Measurements from ENCODE around the gene UPF2.

The UPF2 gene

DNA sequence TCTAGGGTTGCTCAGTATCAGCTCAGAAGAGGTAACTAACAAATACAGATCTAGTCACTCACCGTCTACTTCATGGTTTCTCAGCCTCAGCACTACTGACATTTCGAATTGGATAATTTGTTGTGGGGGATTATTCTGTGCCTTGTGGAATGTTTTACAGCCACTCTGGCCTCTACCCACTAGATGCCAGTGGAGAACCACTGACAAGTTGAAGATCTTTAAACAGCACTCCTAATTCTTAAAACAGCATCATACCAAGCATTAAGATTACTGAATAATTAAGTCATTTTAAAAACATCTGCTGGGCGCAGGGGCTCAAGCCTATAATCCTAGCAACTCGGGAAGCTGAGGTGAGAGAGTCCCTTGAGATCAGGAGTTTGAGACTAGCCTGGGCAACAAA, 82.6 kb downstream of the UPF2 start:
- no peak for DNase-seq (ENCODE audit: low read depth, low spot score)

DNA sequence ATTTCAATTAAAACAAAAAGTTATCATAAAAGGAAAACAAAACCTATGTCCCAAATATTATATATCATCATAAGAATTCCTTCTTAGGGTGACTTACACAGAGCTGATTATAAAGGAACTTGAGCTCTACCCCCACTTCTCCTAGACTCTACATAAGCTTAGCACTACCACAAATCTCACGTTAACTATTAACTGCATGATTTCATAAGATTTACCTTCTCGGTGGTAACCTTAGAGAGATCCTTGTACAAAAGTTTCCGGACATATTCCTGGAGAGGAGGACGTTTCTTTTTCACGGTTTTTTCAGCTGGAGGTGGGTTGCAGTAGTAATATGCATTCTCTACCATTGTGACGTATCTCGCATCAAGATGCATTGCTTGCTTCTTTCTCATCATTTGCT, 83.7 kb downstream of the UPF2 start:
- no peak for DNase-seq (ENCODE audit: low read depth, low spot score)

DNA sequence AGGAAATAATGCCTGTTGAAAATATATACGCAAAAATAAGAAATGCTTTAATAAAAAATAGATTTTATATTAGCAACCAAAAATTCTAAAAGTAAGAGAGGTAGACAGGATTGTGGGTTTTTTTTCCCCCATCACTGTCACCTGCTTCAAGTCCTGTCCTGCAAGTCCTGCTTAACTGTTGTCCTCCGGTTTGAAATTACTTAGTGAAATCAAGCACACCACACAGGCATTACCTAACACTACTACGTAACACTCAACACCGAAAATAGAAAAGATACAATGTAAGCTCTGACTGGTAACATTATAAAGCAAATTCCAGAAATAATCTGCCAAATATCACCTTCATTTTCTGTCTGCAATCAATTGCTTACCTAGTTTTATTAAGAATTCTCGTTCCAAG, 90.9 kb downstream of the UPF2 start:
- no peak for DNase-seq (ENCODE audit: low read depth, low spot score)

DNA sequence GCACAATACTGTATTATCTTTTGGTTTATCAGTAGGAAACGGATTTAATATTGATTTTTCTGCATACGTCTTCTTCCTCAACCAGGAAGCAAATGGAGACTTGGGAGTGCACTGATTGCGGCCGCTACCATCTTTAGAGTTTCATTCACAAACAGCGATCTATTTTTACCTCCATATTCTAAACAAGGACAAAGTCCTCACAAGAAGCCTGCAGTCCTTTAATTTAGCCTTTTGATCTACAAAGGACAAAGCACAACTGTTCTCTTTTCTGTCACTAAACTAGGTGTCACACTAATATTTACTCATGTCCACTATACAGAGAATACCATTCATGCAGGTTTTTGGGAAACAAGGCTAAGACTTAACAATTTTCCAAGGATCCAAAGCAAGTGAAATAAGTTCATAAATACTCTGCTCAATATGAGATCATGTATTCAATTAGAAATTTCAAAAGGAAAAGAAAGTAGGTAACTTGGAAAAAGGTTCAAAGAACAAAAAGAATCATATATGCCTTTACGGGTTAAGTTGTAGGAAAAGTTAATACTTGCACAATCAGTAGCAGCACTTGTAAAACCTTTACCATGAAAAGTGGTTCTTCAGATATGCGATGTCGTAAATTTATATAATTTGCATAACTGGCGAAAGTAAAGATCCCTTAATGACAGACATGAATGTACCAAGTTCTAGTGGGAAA, 92.1 kb downstream of the UPF2 start:
- DNase-seq (ENCODE audit: low read depth, low spot score) = no peak

DNA sequence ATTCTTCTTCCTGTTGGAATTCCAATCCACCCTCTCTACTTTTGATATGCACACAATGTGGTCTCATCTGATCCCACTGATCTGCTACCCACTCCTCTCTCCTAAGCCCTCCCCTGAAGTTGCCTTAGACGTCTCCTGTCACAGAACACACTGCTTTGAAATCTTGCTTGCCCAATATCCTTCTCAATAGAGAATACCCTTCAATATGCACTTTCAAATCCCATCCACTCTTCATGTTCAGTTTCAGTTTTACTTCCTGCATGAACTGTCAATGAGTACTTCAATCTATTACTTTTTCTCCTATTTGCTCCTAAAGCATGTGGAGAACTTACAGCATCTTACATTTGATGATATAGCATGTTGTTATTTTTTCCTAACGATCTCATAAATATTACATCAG, 93.5 kb downstream of the UPF2 start:
- DNase-seq (ENCODE audit: low read depth, low spot score) = no peak

DNA sequence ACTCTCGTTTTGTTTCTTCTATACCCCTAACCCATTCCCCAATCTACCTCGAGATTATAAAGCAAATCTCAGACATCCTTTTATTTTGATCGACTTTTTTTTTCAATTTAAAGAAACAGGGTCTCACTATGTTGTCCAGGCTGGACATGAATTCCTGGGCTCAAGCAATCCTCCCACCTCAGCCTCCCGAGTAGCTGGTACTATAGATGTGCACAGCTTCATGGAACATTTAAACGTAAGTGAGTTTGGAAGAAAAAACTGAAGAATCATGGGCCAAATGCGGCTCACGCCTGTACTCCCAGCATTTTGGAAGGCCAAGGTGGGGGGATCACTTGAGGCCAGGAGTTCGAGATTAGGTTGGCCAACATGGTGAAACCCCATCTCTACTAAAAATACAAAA, 96.0 kb downstream of the UPF2 start:
- DNase-seq (ENCODE audit: low read depth, low spot score) = no peak

DNA sequence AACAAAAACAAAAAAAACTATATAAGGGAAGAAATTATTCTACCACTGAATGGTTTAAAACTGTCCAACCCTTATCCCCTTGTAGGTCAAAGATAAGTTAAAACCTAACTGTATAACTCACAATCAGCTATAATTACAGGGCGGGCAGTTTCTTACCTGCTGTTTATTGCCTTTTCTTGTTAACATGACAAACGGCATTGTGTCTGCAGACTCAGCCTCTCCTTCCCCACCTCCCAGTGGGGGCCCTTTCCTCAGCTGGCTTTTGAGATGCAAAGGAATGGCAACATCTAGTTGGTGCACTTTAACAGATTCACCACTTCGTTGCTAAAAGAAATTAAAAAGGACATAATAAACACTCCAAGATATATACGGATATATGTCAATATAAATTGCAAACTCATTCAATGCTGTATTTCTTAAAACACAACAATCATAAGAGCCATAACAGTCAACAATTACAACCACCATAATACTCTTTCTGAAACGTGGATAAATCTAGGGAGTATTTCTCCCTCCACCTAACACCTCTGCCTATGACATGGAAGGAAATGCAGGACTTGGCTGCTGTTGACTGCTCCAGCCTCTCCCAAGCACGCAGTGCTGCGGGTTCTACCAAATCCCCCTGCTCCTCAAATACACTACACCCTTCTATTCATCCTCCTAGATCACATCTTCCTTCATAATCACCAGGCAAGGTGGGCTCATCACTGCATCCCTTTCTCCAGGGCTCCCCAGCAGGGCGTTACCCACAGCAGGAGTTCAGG, 106.0 kb downstream of the UPF2 start:
- peak; percentile 72 for DNase-seq (ENCODE audit: low read depth, low spot score)

DNA sequence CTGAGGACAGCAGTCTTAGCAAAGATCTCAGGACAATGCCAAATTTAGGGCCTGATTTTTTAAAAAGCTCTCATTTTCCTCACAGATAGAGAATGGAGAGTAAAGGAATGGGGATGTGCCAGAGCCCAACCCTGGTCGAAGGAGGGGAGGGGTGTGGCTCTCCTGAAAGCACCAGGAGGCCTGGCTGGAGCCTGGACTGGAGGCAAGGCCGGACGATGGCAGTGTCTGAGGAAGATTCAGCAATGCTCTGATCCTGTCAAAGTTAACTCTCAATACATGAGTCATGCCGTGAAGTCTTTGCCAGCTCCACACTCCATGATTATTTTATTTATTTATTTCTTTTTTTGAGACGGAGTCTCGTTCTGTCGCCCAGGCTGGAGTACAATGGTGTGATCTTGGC, 108.3 kb downstream of the UPF2 start:
- peak; percentile 44 for DNase-seq (ENCODE audit: low read depth, low spot score)

DNA sequence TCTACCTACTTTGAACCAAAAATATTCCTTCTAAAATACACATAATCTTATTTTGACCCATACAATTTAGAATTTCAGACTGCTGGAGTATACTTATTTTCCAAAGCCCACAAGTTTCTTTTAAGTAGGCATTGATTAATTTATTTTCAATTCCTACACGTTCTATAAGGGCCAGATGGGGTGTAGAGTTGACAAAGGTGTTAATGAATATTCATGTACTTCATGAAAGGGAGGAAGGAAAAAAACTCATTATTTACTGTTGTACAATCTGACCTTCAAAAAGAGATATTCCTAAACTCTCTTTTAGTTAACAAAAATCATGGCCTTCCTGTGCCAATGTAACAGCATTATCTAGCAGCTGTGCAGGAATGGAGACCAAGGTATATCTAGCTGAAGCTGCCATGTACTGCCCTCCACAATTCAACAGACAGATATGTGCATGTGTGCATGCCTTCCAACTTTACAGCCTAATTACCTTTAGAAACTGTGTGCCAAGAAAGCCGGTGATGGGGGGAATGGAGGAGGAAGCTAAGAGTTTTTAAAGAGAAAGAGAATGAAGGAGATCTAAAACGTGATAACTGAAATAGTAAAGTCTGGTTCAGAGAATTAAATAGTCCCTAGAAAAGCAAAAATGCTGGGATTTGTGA, 108.9 kb downstream of the UPF2 start:
- no peak for DNase-seq (ENCODE audit: low read depth, low spot score)

DNA sequence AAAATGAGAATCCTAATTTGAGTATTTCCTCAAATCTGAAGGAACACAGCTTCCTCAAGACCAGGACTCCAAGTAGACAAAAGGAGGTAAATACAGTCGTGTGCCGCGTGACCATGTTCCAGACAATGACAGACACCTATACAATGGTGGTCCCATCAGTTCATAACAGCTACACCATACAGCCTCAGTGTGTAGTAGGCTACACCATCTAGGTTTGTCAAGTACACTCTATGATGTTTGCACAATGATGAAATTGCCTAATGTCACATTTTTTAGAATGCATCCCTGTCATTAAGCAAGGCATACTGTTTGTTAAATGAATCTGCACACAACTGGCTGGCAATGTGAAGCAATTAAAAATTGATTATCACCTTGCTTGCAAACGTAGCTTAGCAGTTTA, 111.6 kb downstream of the UPF2 start:
- DNase-seq (ENCODE audit: low read depth, low spot score) = no peak

DNA sequence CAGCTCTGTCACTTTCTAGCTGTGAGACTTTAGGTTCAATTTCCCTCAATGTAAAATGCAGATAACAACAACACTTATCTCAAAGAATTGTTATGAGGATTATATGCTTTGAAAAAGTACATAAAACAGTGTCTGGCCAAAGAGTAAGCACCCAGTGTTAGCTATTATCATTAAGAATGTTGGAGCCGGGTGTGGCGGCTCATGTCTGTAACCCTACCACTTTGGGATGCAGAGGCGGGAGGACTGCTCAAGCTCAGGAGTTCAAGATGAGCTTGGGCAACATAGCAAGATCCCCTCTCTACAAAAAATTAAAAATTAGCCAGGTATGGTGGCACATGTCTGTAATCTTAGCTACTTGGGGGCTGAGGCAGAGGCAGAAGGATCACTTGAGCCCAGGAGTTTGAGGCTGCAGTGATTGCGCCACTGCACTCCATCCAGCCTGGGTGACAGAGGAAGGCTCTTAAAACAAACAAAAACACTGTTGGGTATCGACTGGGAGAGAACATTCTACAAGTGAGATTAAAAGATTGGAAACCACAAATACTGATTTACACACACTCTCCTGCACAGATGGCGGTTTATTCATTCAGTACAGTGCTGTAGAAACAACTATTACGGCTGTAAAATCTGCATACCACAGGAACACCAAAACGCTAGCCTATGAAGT, 112.2 kb downstream of the UPF2 start:
- no peak for DNase-seq (ENCODE audit: low read depth, low spot score)

DNA sequence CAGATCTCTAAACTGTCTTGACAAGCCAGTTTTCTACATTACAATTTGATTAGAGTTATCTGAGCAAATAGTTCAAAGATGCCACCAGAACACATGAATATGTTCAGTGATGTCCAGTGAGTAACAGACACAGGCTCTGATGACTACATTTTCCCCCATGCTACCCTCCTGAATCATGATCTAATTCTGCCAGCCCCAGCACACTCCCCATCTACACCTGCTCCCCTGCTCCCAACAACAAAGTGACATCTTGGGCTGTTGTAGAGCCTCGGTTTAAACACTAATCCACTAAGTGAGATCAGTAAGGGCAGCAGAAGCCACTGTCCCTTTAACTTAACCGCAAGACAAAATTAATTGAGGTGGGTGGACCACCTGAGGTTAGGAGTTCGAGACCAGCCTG, 114.9 kb downstream of the UPF2 start:
- DNase-seq (ENCODE audit: low read depth, low spot score) = no peak

DNA sequence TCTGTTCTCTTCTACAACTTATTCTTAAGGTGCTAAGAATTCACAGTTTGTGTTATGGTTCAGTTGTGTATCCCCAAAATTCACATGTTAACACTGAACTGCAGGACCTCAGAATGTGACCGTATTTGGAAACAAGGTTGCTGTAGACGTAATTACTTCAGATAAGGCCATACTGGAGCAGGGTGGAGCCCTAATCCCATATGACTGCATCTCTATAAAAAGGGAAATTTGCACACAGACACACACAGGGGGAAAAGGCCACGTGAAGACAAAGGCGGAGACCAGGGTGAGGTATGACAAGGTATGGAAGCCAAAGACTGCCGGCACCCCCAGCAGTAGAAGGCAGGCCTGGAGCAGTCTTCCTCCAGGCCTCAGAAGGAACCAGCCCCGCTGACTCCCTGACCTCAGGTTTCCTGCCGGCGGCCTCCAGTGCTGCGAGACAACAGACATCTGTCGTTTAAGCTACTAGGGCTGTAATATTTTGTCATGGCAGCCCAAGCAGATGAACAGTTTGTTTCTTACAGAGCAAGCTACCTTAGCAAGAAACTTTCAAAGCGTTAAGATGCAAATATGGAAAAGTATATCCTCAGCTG, 120.7 kb downstream of the UPF2 start:
- no peak for DNase-seq (ENCODE audit: low read depth, low spot score)

DNA sequence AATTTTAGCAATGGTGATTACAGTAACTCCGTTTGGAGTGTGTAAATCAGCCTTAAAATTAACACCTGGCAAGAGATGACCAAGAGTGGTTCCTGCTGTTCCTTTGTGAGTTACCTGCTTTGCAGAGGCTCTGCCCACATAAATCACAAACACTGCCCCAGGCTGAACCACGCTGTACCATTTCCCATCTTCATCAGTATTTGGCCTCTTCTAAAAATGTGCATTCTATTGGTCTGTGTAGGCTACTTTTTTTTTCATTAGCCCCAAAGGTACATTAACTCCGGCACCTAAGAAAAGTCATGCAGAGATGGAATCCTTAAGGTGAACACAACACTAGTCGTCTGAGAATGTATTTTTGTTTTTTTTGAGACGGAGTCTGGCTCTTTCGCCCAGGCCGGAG, 123.3 kb downstream of the UPF2 start:
- no peak for DNase-seq (ENCODE audit: low read depth, low spot score)

DNA sequence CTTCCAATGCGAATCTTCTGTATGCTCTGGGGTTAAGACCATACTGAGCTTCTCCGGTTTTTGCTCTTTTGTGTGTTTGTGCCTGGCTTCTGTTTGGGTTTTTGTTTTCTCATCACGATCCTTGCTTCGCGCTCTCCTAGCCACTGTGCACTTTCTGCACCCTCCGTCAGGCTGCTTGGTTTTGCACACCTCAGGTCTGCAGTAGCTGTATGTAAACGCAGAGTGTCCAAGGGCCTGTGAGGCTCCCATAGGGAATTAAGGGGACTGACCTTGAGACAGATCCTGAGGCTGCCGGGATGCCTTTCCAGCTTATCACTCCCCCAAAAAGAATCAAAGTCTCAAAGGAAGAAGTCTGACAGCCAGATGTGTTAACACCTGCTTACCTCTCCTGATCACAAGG, 124.2 kb downstream of the UPF2 start:
- no peak for DNase-seq (ENCODE audit: low read depth, low spot score)

DNA sequence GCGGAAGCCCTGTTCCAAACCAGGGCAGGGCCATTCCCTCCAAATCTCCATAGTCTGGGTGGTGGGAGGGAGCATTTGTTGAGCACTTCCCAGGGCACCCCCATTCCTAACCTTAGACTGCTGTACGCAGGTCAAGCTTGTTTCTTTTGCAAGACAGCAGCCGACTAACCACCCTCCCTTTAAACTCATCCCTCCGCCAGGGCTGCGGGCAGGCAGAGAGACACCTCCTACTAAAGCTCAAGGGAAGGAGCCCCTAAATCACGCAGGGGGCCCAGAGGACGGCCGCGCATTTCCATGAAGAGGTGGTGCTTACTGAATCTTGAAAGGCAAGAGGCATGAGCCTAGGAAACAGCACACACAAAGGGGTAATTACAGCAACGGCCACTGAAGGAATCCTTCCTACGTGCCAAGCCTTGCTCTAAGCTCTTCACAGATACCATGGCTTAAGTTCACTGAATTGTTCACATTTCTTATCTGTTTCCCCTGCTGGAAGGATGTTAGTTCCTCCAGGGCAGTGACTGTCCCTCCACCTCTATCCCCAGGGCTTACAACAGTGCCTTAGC, 129.4 kb downstream of the UPF2 start:
- peak; percentile 89 for DNase-seq (ENCODE audit: low read depth, low spot score)

DNA sequence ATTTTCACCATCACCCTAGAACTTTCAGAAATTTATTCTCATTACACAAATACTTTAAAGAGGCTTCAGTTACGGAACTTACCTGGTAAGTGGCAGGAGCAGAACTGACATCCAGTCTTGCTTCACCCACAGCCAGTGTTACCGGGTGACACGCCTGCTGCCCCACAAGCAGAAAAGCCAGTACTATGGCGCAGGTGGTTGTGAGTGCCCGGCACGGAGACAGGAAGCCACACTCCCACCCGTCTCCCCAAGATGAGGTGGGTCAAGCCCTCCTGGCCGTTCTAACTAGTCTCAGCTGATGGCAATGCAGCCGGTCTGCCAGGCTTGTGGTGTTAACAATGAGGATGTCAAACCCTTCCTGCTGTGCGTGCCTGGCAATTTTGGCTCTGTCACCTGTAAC, 132.5 kb downstream of the UPF2 start:
- no peak for DNase-seq (ENCODE audit: low read depth, low spot score)

DNA sequence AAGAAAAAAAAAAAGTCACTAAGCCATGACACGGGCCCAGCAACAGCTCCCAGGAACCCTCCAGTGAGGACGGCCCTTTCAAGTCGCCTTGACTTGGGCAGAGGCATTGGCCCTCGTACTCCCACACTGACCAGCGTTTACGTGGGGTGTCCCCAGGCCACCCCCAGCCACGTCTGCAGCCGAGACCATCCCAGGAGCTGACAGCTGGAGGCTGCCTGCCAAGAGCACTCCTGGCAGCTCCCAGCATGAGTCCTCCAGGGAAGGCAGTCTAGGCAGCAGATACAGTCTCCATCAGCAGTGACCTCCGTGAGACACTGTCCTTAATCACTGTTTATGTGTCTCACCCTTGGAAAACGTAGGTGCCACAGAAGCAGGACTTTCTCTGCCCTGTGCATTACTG, 133.0 kb downstream of the UPF2 start:
- DNase-seq (ENCODE audit: low read depth, low spot score) = no peak

DNA sequence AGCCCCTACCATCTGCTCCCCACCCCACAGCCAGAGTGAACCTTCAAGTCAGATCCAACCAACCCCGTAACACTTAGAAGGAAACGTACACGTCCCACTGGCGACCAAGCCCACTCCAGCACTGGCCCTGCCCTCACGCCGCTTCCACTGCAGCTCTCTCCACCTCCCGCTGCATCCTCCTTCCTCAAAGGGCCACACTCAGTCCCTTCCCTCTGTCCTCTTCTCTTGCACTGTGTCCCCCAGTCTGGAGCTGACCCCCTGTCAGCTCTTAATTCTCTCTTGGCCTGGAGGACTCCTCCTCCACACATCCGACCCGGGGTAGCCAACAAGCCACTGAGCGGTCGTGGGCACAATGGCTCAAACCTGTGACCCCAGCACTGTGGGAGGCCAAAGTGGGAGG, 133.6 kb downstream of the UPF2 start:
- DNase-seq (ENCODE audit: low read depth, low spot score) = no peak

DNA sequence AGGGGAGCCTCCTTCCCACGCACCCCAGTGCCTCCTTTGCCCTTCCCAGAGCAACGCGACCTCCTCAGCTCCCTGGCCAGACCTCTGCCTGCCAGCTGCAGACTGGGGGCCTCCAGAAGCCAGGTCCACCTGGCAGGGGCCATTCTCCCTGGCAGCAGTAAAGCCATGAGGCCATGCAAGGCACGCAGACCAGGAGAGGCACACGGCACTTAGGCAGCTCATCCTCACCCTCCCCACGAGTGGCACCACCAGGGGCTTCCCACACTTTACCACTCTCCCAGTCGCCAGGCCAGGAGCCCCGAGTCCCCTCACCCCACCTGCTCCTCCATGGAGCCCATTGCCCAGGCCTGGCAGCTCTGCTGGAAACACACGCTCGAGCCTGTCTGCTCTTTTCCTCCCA, 134.1 kb downstream of the UPF2 start:
- DNase-seq (ENCODE audit: low read depth, low spot score) = no peak

DNA sequence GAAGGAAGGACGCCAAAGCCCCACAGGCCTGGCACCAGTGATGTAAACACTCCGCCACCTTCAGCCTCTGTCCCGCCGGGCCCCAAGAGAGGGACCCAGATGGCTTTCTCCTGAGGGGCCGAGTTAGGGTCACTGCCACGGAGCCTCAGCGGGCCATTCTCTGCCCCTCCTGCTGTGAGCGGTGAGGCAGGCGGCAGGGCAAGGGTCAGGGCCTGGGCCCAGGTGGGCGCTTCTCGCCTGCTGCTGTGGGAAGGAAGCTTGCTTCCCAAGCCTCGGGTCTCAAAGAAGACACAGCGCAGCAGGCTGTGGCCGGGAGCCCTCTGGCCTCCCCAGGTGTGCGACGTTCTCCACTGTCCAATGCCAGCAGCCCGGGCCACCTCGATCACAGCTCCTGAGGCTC, 134.7 kb downstream of the UPF2 start:
- DNase-seq (ENCODE audit: low read depth, low spot score) = no peak

DNA sequence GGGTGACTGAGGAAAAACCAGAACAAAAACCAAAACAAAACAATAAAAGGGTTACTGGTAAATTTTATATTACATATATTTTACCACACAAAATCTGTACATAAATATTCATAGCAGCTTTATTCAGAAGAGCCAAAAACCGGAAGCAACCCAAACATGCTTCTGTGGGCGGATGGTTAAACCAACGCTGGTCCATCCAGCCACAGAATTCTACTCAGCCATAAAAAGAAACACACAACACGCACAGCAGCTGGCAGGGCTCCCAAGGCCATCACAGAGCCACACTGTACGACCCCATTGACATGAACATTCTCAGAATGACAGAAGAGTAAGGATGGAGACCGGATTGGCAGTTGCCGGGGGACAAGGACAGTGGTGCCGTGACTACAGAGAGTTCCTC, 135.9 kb downstream of the UPF2 start:
- no peak for DNase-seq (ENCODE audit: low read depth, low spot score)
